ENCODE results near the gene GNB1L.
A peak's percentile ranks its signal among the peaks of the same experiment; 100 is the strongest.

The GNB1L gene

GRCh38 chr22:19859861-19860510 is 5.3 kb upstream of the GNB1L start:
- Mint-ChIP-seq H3K9me3 (no peaks in the 10 kb centered on the region), H3K36me3 (ENCODE audit: insufficient read depth) (peaks cover 5% of the 10 kb centered on the region), H3K27me3 (no peaks in the 10 kb centered on the region), H3K4me3 (no peak overlapping the region), H3K27ac (ENCODE audit: low read depth) (peak overlapping the region; percentile 32), H3K4me1 (peaks cover 7% of the 10 kb centered on the region)
- ATAC-seq (replicated peaks; ENCODE audit: extremely low read depth, poor library complexity, severe bottlenecking) (no peak), DNase-seq (ENCODE audit: low spot score in 2 of 2) (no peak)

- Mint-ChIP-seq H3K4me1 (peaks cover 26% of the 10 kb centered on the region), H3K9me3 (no peaks in the 10 kb centered on the region), H3K27ac (ENCODE audit: low read depth) (peak overlapping the region; percentile 5), H3K36me3 (ENCODE audit: insufficient read depth) (peaks cover 12% of the 10 kb centered on the region), H3K4me3 (no peak overlapping the region), H3K27me3 (no peaks in the 10 kb centered on the region)
- no peak for DNase-seq (ENCODE audit: low spot score in 2 of 2)
- ATAC-seq (replicated peaks; ENCODE audit: extremely low read depth, poor library complexity, severe bottlenecking), result no peak
Observed at GRCh38 chr22:19857382-19857781, 2.7 kb upstream of the GNB1L start.

- Mint-ChIP-seq H3K27ac (ENCODE audit: low read depth) (peak overlapping the region; percentile 89), H3K36me3 (ENCODE audit: insufficient read depth) (peaks cover 14% of the 10 kb centered on the region), H3K9me3 (no peaks in the 10 kb centered on the region), H3K27me3 (no peaks in the 10 kb centered on the region), H3K4me1 (peaks cover 33% of the 10 kb centered on the region), H3K4me3 (peak overlapping the region; percentile 83)
- DNase-seq (ENCODE audit: low spot score in 2 of 2), result no peak
- ATAC-seq (replicated peaks; ENCODE audit: extremely low read depth, poor library complexity, severe bottlenecking), result peak; percentile 29
Observed at GRCh38 chr22:19855504-19856409, 1.1 kb upstream of the GNB1L start.

- Mint-ChIP-seq H3K9me3 (no peaks in the 10 kb centered on the region), H3K27me3 (no peaks in the 10 kb centered on the region), H3K27ac (ENCODE audit: low read depth) (peak overlapping the region; percentile 89), H3K4me3 (peak overlapping the region; percentile 83), H3K4me1 (peaks cover 42% of the 10 kb centered on the region), H3K36me3 (ENCODE audit: insufficient read depth) (peaks cover 14% of the 10 kb centered on the region)
- DNase-seq (ENCODE audit: low spot score in 2 of 2) (no peak), ATAC-seq (replicated peaks; ENCODE audit: extremely low read depth, poor library complexity, severe bottlenecking) (peak; percentile 30)
Observed at GRCh38 chr22:19853879-19854777, 546 bp downstream of the GNB1L start.

- peaks cover 42% of the 10 kb centered on the region for H3K4me1 Mint-ChIP-seq
- H3K27ac Mint-ChIP-seq (ENCODE audit: low read depth), result peak overlapping the region; percentile 89
- no peaks in the 10 kb centered on the region for H3K27me3 Mint-ChIP-seq
- peaks cover 14% of the 10 kb centered on the region for H3K36me3 Mint-ChIP-seq (ENCODE audit: insufficient read depth)
- ATAC-seq (replicated peaks; ENCODE audit: extremely low read depth, poor library complexity, severe bottlenecking) (no peak), DNase-seq (ENCODE audit: low spot score in 2 of 2) (no peak)
- H3K9me3 Mint-ChIP-seq, result no peaks in the 10 kb centered on the region
- peak overlapping the region; percentile 83 for H3K4me3 Mint-ChIP-seq
Observed at GRCh38 chr22:19853058-19853878, 1.4 kb downstream of the GNB1L start.

GRCh38 chr22:19852177-19852781 is 2.4 kb downstream of the GNB1L start:
- Mint-ChIP-seq H3K27ac (ENCODE audit: low read depth) (no peak overlapping the region), H3K9me3 (no peaks in the 10 kb centered on the region), H3K27me3 (no peaks in the 10 kb centered on the region), H3K4me1 (peaks cover 42% of the 10 kb centered on the region), H3K36me3 (ENCODE audit: insufficient read depth) (peaks cover 16% of the 10 kb centered on the region), H3K4me3 (peak overlapping the region; percentile 83)
- no peak for ATAC-seq (replicated peaks; ENCODE audit: extremely low read depth, poor library complexity, severe bottlenecking)
- DNase-seq (ENCODE audit: low spot score in 2 of 2), result no peak

GRCh38 chr22:19851291-19852176 is 3.1 kb downstream of the GNB1L start:
- H3K4me1 Mint-ChIP-seq, result peaks cover 42% of the 10 kb centered on the region
- H3K27ac Mint-ChIP-seq (ENCODE audit: low read depth), result no peak overlapping the region
- H3K27me3 Mint-ChIP-seq, result no peaks in the 10 kb centered on the region
- ATAC-seq (replicated peaks; ENCODE audit: extremely low read depth, poor library complexity, severe bottlenecking), result no peak
- no peaks in the 10 kb centered on the region for H3K9me3 Mint-ChIP-seq
- H3K4me3 Mint-ChIP-seq, result peak overlapping the region; percentile 83
- no peak for DNase-seq (ENCODE audit: low spot score in 2 of 2)
- peaks cover 16% of the 10 kb centered on the region for H3K36me3 Mint-ChIP-seq (ENCODE audit: insufficient read depth)

- no peaks in the 10 kb centered on the region for H3K9me3 Mint-ChIP-seq
- no peak overlapping the region for H3K4me3 Mint-ChIP-seq
- H3K4me1 Mint-ChIP-seq, result peaks cover 43% of the 10 kb centered on the region
- no peak for ATAC-seq (replicated peaks; ENCODE audit: extremely low read depth, poor library complexity, severe bottlenecking)
- DNase-seq (ENCODE audit: low spot score in 2 of 2), result no peak
- no peak overlapping the region for H3K27ac Mint-ChIP-seq (ENCODE audit: low read depth)
- peaks cover 16% of the 10 kb centered on the region for H3K36me3 Mint-ChIP-seq (ENCODE audit: insufficient read depth)
- no peaks in the 10 kb centered on the region for H3K27me3 Mint-ChIP-seq
Observed at GRCh38 chr22:19850763-19851109, 3.9 kb downstream of the GNB1L start.

- Mint-ChIP-seq H3K9me3 (no peaks in the 10 kb centered on the region), H3K36me3 (ENCODE audit: insufficient read depth) (peaks cover 12% of the 10 kb centered on the region), H3K27me3 (no peaks in the 10 kb centered on the region), H3K4me1 (peaks cover 42% of the 10 kb centered on the region), H3K4me3 (no peak overlapping the region), H3K27ac (ENCODE audit: low read depth) (no peak overlapping the region)
- ATAC-seq (replicated peaks; ENCODE audit: extremely low read depth, poor library complexity, severe bottlenecking) (no peak), DNase-seq (ENCODE audit: low spot score in 2 of 2) (no peak)
Observed at GRCh38 chr22:19849835-19850762, 4.6 kb downstream of the GNB1L start.

All from central memory CD8-positive, alpha-beta T cell (primary cell).